22Rv1 (cell line): ENCODE data around the gene NEK8.

Experiments
- H3K27ac ChIP-seq: fragments of 450-650 bp; 2 replicates; pipeline ENCODE4 v1.5.1; 2017
- ZFX ChIP-seq: fragments of 450-650 bp; IDR thresholded peaks from 2 replicates; pipeline ENCODE4 v1.6.1; 2017; ENCODE audit warnings: antibody characterized with exemption, borderline replicate concordance
- TF ChIP-seq, protein P1 (sequence below): fragments of 450-650 bp; IDR thresholded peaks from 2 replicates; pipeline ENCODE4 v1.5.1; 2017; ENCODE audit warnings: mild to moderate bottlenecking

NEK8 gene

DNA sequence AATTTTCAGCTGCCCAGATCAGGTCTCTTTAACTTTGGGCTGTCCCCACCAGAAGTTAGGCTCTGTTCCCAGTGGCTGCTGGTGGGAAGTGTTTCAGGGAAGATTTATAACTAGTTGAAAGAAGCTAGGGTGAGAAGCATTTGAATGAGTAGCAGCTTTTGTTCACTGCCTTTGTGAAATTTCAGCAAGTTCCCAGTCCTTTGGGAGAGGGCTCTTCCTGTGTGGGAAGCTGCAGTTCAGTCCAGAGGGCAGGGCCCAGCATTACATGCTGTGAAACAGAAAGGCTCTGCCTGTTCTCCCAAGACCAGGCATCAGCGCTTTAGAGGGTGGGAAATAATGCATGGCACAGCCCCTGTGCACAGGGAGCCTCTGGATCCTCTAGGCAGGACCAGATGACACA, 34.7 kb upstream of the NEK8 start:
- TF ChIP-seq, protein P1, sequence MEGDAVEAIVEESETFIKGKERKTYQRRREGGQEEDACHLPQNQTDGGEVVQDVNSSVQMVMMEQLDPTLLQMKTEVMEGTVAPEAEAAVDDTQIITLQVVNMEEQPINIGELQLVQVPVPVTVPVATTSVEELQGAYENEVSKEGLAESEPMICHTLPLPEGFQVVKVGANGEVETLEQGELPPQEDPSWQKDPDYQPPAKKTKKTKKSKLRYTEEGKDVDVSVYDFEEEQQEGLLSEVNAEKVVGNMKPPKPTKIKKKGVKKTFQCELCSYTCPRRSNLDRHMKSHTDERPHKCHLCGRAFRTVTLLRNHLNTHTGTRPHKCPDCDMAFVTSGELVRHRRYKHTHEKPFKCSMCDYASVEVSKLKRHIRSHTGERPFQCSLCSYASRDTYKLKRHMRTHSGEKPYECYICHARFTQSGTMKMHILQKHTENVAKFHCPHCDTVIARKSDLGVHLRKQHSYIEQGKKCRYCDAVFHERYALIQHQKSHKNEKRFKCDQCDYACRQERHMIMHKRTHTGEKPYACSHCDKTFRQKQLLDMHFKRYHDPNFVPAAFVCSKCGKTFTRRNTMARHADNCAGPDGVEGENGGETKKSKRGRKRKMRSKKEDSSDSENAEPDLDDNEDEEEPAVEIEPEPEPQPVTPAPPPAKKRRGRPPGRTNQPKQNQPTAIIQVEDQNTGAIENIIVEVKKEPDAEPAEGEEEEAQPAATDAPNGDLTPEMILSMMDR = no peak
- 0 out of 2 replicates have a peak overlapping the region, but pooled peaks have one; percentile 8 for H3K27ac ChIP-seq

DNA sequence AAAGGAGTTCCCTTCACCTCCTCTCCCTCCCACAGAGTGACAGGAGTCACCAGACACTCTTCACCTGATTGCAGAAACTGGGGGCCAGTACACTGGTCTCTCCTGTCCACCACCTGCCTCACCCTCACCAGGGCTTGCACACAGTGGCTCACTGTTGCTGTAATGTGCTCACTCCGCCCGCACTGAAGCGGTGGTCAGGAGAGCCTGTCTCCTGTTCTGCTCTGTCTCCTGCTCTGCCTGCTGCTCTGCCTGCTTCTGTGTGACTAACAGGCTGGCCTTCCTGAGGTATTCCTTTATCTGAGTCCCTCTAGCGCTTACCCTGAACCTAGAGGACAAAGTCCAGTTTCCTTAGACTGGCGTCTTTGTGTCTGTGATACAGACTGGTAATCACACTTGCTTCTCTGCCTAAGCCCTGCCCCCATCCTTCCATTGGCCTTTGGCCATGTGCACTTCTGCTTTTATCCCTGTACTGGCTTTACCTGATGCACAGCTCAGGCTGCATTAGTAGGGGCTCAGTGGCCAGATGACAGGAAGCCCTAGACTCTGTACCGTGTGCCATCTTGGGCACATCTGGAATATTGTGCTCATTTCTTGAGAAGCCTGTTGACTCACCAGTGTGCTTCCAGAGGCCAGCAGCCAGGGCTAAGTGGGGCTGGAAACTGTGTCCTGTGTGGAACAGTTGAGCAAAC, 30.2 kb upstream of the NEK8 start:
- peak overlapping the region; percentile 99 for H3K27ac ChIP-seq
- no peak for TF ChIP-seq ZFX
- TF ChIP-seq, protein P1 = peak; percentile 26

DNA sequence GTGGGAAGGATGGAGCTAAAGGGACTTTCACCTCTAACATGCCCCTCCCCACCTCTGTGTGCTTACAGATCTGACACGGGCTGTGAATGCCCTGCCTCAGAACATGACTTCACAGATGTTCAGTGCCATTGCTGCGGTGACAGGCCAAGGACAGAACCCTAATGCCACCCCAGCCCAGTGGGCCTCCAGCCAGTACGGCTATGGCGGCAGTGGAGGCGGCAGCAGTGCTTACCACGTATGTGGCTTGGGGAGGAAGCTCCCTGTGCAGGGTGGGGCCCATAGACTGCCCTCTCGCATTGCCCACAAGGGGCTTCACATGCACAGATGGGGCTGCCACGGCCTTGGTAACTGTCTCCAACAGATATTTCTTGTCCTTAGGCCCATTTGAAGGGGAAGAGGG, 28.3 kb upstream of the NEK8 start:
- TF ChIP-seq ZFX = no peak
- TF ChIP-seq, protein P1 = no peak
- H3K27ac ChIP-seq = peak overlapping the region; percentile 99

DNA sequence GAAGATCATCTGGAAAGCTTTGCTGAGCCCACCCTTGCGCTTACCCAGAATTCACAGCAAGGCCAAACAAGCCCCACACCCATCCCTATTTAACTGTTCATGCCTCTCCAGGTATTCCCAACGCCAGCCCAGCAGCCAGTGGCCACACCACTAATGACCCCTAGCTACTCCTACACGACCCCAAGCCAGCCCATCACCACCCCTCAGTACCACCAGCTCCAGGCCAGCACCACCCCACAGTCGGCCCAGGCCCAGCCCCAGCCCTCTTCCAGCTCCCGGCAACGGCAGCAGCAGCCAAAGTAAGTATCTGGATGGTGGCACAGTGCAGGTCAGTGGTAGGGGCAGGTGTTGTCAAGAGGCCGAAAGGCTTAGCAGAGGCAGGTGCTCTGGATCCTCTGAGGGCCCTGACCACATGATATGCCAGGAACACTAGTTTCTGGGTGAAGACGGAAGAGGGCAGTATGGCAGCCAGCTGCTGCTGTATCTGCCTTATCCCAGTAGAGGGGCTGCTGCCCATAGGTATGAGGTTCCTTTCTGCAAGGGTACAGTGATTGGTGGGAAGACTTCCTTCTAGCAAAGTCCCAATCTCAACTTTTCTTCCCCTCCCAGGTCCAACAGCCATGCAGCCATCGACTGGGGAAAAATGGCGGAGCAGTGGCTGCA, 27.6 kb upstream of the NEK8 start:
- H3K27ac ChIP-seq = peak overlapping the region; percentile 99
- no peak for TF ChIP-seq ZFX
- TF ChIP-seq, protein P1 = no peak

DNA sequence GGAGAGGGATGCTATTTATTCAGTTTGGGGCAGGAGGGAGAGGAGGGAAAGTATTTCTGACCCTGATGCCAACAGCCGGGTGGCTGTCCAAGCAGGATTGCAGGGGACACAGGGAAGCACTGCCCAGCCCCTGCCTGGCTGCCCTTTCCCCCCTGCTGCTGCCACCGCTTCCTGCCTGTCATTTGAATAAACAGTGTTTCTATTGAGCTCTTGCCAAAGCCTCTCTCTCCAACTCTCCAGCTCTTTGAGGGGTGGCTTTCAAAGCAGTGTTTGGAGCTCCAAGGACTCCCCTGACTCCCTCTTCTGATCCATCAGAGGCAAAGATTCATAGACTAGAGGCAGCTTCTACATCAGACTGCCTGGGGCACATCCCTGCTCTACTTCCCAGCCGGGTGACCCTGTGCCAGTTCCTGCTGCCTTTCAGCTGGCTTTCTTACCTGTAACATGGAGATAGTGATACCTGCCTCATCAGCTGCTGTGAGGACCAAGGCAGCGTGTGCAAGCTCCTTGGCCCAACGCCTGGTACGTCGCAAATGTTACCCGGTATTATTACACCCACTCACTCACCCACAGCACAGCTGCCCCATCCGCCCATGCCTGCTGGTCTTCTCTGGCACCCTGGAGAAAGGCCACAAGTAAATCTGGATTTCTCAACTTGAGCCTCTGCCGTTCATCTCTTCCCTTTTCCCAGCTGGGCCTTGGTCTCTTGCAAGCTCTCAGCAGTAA, 26.4 kb upstream of the NEK8 start:
- TF ChIP-seq ZFX = no peak
- TF ChIP-seq, protein P1 = no peak
- H3K27ac ChIP-seq = peak overlapping the region; percentile 99; the same call in 1 of the 2 replicates

DNA sequence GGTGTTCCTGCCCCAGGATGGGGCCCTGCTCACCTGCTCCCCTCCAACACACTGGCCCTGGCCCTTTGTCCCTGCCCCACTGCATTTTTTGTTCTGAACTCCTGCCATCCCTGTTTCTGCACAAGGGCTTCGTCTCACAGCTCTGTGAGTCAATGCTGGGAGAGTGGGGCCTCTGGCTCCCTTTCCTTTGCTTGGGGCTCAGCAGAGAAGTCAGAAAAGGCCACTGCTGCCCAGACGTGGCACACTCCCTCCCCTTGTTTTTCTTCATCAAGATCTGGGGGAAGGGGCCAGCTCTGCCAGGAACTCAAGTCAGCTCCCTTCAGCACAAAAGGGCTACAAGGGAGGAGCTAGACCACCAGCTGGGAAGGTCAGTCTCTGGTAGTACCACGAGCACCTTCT, 25.8 kb upstream of the NEK8 start:
- peak overlapping the region; percentile 99; the same call in 1 of the 2 replicates for H3K27ac ChIP-seq
- TF ChIP-seq, protein P1 = no peak
- TF ChIP-seq ZFX = no peak
